HG03520 (cell line): ENCODE data around the gene NMT2.

Experiments used
- ATAC-seq: cut with Tn5 transposase; IDR thresholded peaks from one replicate; pipeline ENCODE4 v1.9.1; 2021; ENCODE audit warnings: mild to moderate bottlenecking, moderate library complexity; ENCODE audit not compliant: unreplicated experiment

Gene NMT2

DNA sequence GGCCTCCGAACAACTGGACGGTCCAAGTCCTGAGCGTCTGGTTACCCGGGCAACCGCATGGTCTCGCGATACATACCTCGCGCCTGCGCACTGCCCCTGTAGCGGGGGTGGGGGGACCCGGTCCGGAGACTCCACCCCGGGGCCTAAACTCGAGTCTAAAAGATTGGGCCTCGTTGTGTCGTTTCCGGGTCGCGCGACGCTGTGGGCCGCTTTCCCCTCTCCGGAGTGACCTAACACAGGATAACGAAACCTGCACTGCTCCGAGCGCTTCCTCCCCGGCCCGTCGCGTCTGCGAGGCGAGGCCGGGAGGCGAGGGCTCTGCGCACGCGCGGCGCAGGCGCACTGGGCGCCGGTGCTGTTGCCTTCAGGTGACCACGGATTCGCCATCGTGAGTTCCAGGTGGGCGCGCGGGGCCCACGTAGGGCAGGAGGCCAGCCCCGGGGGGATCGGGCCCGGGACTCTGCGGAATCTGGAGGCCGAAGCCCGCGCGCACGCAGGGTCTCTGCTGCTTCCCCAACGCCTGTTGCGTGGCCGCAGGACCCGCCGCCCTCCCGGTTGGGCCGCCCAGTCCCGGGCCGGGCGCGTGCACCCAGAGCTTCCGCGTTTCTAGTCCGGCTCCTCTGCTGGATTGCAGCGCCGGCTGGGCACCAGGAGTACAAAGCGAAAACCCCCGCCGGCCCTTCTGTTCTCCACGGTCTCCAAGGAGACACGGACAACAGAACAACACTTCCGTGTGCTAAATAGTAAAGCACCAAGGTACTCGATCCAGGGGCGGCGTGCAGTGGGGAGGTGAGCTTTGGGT, 71.3 kb downstream of the NMT2 start, which contains the start of gene RPP38:
RPP38 (plus strand) TSS at position 345 of the 802 bp plus-strand sequence. CDS start 5,960 bp downstream, outside the sequence.
- ATAC-seq = peak; percentile 76

DNA sequence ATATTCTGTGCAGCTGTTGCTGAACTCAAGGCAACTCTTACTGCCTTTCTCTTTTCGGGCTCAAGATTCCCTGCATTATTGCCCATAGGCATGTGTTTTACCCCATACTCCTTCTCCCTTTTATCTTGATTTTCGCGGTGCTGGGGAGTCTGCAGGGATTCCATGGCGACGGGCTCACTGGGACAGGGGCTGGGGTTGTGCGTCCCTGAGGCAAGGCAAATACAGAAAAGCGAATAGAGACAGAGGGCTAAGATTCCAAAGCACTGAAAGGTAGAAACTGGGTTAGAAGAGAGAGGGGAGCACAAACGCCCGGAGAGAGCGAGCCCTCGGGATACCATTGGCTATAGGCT, 71.9 kb downstream of the NMT2 start:
- peak; percentile 12 for ATAC-seq

DNA sequence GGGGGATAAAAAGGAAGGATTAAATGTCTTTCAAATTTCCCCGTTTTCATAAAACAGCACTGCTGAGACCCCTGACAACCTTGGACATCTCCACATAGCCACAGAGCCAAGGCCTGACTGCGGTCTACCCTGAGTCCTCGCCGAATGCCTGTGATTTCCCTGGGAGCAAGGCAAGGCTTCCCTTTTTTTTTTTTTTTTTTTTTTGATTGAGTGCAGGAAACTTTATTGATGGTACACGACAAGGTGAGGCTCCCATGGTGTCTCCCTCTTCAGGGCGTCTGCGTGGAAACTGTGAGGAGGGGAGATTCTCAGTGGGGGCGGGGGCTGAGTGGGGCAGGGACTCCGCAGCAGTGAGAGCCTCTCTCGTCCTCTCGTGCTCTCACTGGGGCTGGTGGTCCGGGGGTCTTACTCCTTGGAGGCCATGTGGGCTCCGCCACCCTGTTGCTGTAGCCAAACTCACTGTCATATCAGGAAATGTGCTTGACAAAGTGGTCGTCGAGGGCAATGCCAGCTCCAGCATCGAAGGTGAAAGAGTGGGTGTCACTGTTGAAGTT, 75.6 kb downstream of the NMT2 start:
- no peak for ATAC-seq

DNA sequence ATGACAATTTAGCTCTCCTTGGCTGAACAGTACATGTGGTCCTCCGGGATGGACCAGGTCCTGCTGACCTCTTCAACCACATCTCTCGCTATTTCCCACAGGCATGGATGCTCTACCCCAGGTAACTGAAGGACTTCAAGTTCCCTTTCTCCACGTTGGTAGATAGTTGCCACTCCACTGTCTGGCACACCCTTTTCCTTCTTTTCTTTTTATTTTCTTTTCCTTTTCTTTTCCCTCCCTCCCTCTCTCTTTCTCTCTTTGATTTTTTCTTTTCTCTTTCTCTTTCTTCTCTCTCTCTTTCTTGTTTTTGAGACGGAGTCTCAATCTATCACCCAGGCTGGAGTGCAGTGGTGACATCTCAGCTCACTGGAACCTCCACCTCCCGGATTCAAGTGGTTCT, 77.1 kb downstream of the NMT2 start:
- ATAC-seq = no peak

DNA sequence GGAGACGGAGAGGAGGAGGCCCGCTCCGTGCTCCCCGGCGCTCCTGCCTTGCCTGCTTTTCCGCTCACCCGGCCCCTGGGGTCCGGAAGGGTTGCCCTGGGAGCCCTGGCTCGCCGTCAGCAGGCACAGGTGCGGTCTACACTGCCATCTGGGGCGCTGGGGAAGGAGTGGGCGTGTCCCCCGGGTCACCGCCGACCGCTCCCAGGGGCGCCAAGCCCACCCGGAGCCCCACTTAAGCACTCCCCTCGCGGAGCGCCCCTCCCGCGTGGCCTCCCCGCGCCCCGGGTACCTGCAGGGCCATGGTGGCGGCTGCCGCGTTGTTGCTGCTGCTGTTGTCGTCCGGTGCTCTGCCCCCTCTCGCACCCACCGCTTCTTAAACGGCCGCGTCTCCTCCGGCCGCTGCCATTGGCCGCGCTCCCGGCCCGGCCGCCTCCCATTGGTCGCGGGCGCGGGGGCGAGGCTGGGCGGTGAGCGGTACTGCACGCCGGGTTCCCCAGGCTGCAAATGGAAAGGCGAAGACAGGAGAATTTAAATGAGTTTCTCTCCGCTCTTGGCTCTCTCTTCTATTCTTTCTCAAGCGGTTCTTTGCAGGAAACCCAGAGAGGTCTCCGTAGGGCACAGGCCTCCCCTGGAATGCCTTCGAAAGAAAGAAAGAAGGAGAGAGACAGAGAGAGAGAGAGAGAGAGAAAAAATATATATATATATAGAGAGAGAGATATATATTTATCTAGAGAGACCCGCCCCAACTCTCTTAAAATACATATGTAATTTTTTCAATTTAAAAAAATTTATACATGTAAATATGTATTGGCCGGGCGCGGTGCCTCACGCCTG, 79.8 kb downstream of the NMT2 start, which contains the start of gene ACBD7:
ACBD7 (minus strand) TSS at position 349 of the 834 bp plus-strand sequence; CDS start at position 301, 48 bp downstream.
- peak; percentile 99 for ATAC-seq

DNA sequence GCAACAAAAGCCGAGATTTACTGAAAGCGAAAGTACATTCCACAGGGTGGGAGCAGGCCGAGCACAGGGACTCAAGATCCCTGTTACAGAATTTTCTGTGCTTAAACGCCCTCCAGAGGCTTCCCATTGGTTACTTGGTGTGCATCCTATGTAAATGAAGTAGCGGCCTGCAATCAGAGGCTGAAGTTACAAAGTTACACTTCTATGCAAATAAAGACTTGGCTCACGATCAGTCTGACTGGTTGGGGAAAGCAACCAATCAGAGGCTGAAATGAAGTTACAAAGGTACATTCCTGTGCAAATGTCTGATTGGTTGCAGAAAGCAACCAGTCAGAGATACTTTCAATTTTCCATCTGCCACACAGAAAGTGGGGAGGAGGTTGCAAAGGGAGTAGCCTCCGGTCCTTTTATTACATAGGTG, 84.0 kb downstream of the NMT2 start:
- ATAC-seq = no peak

DNA sequence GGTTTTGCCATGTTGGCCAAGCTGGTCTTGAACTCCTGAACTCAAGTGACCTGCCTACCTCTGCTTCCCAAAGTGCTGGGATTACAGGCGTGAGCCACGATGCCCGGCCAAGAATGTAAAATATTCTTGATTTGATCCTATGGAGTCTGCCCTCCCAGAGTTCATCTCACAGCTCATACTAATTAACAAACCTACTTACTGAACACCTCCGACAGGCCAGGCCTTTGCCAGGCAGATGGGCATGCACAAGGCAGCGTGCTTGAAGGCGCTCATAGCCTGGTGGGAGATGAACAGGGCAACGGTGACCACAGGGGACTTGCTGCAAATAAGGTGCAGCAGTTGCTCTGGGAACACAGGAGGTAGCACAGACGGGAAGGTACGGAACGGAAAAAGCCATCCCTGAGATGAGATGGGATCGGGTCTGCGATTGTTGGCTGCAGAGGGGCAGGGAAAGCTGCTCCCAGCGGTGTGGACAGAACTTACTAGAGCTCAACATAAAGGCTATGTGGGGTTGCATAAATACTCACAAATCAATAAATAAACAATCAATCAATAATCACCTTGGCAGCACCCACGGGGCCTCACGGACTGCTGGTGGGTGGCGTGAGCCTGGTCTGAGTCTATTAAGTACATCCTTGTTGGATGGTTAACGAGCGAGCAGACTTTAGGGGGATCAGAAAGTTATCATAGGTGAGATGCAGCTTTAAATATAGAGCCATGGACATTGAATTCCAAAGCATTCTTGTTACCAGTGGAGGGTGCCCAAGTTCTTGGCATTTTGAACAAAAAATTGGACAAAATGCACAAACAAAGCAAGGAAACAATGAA, 84.6 kb downstream of the NMT2 start:
- no peak for ATAC-seq

DNA sequence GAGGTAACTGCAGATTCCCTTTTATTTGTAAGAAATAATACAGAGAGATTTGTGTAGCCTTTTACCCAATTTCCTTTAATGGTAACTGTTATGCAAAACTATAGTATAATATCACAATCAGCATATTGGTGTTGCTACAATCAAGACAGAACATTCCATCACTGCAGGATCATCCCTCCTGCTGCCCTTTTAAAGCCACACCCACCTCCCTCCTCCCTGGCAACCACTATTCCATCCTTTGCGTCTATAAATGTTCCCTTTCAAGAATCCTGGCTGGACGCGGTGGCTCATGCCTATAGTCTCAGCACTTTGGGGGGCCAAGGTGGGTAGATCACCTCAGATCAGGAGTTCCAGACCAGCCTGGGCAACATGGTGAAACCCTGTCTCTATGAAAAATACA, 93.1 kb downstream of the NMT2 start:
- no peak for ATAC-seq

DNA sequence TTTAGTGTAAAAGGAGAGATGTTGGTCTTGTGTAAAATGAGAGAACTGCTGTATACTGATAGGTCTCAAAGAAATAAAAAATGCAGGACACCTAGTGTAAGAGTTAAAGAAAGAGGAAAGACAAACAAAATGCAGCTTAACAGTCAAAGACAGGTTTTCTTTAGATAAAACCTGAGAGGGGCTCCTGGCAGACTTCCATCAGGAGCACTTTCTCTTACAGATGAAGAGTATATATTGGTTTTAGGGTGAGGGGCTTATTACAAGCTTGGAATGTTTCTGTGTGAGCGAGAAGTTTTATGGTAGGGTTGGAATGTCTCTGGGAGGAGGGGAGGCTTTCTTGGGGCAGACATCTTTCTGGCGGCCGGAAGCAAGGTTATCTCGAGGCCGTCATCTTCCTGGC, 96.1 kb downstream of the NMT2 start:
- no peak for ATAC-seq

DNA sequence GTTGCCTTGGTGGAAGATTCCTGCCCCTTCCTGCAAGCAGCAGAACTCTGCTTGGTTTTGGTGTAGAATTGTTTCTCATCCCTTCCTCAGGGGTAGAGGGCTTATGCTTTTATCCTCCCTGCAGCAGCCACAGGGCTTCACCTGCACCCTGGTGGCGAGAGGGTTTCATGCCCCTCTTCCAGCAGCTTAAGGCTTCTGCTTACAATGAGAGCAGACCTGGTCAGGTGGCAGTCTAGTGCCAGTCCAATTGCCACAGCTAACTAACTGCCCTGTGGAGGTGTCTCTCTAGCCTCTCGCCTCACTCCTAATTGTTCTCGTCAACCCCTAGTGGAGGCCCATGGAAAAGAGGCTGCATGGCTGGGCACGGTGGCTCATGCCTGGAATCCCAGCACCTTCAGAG, 99.3 kb downstream of the NMT2 start:
- ATAC-seq = no peak

DNA sequence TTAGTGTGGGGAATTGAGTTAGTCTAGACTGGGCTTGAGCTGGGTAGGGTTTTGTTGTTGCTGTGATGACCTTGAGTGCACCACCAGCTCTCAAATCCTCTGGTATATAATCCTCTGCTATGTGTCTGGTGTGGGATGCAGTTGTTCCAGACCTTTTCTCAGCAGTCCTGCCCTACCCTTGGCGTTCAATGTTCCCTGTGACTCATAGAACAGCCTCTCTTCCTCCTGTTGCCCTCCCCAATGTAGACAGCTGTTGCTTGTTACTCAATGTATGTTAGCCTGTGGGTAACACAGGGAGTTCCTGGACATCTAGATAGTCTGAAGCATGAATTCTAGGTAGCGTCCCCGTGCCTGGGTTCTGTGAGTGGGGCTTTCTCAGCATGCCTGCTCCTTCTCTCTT, 99.7 kb downstream of the NMT2 start:
- no peak for ATAC-seq

DNA sequence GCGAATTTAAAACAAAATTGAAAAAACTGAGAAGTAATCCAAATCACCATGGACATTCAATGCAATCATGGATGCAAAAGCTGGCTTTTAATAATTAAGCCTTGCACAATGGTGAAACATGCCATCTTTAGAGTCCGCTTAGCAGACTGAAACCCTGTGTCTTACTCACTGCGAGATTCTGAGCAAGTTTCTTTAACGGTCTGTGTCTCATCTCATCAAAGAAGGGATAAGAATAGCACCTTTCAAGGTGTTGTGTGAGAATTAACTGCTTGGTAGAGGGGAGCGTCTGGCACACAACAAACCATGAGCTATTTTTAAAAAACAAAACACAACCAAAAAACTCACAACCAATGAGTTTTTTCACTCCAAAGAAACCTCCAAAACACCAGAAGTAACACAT, 101.3 kb downstream of the NMT2 start:
- ATAC-seq = peak; percentile 69

DNA sequence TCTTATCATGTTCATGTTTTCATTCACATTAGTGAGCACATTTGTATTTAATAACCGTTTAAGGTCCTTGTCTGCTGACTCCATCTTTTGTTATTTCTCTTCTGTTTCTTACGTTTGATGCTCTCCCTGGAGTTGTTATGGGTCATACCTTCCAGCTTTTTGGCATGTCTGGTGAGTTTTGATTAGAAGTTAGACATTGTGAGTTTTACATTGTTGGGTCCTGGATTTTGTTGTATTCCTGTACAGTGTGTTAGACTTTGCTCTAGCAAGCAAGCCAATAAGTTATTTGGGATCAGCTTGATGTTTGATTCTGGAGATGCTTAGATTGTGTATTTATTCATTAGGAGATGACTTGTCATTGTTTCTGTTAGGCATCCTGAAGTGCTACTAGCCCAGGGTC, 107.9 kb downstream of the NMT2 start:
- ATAC-seq = no peak

DNA sequence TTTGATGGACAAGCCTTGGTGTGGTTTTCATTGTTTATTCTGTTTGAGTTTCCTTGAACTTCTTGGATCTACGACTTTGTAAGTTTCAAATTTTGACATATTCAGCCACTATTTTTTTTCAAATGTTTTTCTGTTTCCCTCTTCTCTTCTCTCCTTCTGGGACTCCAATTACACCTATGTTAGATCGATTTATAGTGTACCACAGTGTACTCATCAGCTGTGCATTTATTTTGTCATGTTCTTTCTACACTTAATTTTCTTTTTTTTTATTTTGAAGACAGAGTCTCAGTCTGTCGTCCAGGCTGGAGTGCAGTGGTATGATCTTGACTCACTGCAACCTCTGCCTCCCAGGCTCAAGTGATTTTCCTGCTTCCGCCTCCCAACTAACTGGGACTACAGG, 108.6 kb downstream of the NMT2 start:
- ATAC-seq = no peak

DNA sequence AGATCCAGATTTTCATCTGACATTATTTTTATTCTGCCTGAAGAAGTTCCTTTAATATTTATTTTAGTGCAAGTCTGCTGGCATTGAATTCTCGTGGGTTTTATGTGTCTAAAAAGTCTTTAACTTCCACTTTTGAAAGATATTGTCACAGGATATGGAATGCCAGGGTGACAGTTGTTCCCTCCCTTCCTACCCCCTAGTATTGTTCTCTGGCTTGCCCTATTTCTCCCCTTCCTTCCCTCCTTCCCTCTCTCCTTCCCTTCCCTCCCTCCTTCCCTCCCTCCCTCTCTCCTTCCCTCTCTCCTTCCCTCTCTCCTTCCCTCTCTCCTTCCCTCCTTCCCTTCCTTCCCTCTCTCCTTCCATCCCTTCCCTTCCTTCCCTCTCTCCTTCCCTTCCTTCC, 109.8 kb downstream of the NMT2 start:
- ATAC-seq = no peak
